Endometrium (tissue), 2 donors: ENCODE data around the gene ENO3.
"Not testable (repeated sequence)": the region's sequence is repeated elsewhere in the genome, so short reads cannot be mapped to it uniquely, and the experiment has no call there.

ENCODE experiments used
- FAIRE-seq: peaks from 2 replicates; lab custom pipeline; 2012; peaks lifted over from hg19 to GRCh38; lab: Jason Lieb, UNC
- donor health status: control.
- donor health status: control.

The ENO3 gene

DNA sequence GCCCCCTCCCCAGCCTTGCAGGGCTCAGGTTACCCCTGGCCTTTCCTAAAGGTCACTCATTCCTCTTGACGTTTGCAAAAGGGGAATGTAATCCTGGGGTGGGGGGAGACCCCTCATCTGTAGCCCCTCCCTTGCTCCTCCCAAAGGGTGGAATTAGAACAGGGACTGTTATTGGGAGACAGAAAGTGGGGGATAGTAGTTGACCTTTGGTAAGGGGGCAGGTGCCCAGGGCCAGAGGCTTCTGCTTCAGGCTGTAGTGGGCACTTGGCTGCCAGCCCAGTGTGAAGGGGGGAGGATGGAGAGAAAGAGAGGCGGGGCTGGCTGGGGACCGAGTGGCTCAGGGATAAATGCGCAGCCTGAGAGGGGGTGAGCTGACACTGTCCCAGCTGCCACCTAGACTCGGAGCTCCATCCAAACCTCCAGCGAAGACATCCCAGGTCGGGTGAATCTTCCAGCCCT, at the start of gene ENO3:
TSS of gene ENO3 (plus strand) at position 374 of the 459 bp plus-strand sequence. CDS start 711 bp downstream, outside the sequence.
- no peak for FAIRE-seq

DNA sequence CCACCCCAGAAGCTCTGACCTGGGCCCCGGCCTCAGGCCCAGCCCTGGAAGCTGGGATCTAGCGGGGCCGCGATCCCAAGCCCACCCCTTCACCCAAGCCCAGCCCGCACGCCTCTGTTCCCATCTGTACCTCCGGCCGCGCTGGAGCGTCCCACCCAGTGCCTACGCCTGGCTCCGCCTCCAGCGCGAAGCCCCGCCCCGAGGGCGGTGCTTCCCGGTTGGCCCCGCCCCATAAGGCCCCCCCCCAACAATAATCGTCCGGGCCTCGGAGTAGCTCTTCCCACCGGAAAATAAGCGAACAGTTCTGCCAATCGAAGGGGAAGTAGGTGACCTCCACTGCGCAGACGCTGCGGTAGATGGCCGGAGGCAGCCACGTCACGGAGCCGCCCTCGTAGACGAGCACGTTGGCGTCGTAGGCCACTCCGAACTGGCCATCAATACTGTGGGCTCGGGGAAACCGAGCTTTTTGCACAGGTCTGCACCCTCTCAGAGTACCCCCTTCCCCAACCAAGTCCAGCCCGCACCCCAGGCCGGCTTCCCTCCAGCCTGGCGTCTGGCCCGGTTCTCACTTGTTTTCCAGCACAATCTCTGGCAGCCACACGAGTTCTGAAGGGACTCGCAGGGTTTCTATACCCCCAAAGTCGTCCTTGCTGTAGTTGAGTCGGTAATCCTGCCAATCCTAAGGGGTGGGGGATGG, 49.1 kb upstream of the ENO3 start:
- no peak for FAIRE-seq

DNA sequence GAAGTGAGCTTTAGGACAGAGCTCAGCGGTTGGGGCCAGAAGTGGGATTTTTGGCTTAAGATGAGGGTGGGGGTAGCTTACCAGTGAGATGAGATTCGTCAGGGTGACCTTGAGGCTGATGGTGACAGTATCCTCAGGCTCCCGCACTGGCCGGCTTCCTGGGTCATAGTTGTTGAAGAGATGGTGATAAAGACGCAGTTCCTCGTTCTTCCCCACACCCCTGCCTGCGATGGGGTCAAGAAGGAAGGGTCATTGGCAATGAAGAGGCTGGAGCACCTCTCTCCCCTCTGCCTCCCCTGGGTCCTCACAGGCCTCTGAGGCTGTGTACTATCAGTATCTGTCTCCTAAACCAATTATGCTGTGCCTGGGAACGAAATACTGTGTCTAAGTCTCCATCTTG, 48.4 kb upstream of the ENO3 start:
- no peak for FAIRE-seq

DNA sequence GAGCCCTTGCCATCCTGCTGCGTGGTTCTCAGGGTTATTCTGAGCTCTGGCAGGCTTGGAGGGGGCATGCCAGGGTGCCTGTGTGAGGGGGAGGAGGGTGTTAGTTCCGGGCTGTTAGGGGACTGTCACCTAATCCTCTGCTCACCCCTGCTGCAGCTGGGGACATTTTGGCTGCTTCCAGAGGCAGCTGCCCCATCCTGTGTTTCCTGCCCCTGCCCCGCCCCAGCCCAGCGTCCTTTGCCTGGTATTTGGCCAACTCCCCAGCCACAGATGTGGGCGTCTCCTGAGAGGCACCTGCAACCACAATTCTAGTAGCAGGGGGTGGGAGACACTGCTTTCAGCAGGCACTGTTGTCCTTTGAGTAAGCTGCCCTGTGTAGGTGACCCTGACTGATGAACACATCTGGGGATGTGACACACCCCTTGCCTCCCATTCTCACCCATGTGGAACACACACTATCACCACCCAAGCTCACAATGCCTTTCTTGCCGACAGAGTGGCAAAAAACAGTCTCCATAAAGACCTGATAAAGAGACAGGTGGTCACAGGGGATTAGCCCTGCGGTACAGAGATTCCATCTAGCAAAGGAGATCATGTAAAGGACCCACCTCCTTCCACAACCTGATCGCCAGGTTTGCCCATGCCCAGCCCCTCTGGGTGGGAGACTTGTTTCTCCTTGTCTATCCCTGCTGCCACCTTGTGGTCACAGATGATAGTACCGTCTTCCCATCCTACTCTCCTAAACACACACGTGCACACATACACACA, 47.7 kb upstream of the ENO3 start, which contains the start of gene CHRNE:
TSS of gene CHRNE (minus strand) at position 48 of the 768 bp plus-strand sequence. CDS start at position 13, 35 bp downstream.
- FAIRE-seq: peak; percentile 48

DNA sequence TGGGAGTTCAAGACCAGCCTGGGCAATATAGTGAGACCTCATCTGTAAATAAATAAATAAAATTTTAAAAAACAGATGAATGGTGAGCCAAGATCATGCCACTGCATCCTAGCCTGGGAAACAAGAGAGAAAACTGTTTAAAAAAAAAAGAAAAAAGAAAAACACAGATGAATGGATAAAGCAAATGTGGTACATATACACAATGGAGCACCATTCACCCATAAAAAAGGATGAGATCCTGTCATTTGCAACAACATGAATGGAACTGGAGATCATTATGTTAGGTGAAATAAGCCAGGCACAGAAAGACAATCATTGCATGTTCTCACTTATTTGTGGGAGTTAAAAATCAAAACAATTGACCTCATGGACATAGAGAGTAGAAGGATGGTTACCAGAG, 44.3 kb upstream of the ENO3 start:
- FAIRE-seq: not testable (repeated sequence)

DNA sequence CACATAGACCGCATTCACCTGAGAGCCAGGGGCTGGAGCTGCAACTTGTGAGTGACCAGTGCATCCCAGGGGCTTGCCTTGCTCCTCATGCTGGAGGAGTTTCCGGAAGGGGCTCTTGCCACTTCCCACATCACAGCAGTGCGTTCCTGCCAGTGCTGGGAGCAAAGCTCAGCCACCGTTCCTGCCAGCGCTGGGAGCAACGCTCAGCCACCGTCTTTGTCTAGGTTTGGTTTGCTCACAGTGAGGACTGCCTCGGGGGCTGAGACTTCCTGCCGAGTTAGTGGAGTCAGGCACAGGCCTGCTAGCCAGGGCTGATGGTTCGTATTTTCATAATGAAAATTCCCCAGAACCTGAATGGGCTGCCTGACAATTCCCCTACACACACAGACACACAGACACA, 42.6 kb upstream of the ENO3 start:
- no peak for FAIRE-seq

DNA sequence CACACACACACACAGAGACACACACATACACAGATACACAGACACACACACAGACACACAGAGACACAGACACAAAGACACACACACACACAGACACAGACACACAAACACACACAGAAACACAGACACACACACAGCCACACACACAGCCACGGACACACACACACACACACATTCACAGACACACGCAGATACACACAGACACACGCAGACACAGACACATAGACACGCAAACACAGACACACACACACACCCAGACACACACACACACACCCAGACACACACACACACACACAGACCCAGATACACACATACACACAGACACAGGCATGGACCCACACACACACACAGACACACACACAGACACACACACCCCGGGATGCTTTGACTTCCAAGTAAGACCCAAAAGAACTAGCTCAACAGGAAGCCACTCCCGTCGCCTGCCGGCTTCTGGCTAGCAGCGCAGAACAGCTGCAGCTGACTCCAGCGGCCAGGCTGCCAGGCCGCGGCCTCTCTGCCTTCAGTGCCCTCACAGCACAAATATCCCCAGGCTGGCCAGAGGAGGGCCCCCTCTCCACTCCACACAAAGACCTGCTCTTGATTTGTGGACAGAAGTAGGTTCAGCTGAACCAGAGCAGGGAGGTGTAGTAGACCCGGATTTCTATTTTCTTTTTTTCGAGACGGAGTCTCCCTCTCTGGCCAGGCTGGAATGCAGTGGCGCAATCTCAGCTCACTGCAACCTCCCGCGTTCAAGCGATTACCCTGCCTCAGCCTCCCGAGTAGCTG, 42.0 kb upstream of the ENO3 start:
- FAIRE-seq: peak; percentile 59

- FAIRE-seq: no peak
Measured at GRCh38 chr17:4913994-4914393, 36.9 kb upstream of the ENO3 start.

DNA sequence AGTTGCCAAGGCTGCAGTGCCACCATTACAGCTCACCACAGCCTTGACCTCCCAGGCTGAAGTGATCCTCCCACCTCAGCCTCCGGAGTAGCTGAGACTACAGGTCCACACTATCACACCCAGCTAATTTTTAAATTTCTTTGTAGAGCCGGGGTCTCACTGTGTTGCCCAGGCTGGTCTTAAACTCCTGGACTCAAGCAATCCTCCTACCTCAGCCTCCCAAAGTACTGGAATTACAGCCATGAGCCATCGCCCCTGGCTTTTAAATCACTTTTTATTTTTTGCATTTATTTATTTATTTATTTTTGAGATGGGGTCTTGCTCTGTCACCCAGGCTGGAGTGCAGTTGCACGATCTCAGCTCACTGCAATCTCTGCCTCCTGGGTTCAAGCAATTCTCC, 36.4 kb upstream of the ENO3 start:
- not testable (repeated sequence) for FAIRE-seq

DNA sequence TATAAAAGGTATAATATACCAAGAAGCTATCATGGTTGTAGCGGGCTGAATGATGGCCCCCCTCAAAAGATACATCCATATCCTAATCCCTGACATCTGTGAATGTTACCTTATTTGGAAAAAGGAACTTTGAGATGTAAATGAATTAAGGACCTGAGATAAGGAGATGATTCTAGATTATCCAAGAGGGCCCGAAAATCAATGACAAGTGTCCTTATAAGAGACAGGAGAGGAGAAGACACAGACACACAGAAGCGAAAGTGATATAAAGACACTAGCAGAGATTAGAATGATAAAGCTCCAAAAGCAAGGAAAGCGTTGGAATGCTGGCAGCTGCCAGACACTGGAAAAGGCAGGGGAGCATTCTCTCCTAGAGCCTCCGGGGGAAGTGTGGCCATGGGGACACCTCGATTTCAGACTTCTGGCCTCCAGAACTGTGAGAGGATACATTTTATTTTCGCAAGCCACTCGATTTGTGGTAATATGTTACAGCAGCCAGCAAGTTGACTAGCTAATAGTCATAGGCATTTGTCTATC, 31.3 kb upstream of the ENO3 start:
- FAIRE-seq: no peak

GRCh38 chr17:4920351-4921048, 30.4 kb upstream of the ENO3 start:
- no peak for FAIRE-seq

DNA sequence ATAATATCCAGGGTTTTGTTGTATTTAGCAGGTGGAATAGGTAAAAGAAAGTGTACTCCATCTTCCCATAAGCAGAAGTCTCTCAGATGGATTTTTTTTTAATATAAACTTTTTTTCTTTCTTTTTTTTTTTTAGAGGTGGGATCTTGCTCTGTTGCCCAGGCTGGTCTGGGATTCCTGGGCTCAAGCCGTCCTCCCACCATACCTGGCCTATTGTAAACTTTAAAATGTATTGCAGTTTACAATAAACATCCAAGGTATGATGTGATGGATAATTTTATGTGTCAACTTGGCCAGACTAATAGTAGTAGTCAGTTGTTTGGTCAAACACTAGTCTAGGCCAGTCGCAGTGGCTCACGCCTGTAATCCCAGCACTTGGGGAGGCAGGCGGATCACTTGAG, 29.6 kb upstream of the ENO3 start:
- FAIRE-seq: no peak

DNA sequence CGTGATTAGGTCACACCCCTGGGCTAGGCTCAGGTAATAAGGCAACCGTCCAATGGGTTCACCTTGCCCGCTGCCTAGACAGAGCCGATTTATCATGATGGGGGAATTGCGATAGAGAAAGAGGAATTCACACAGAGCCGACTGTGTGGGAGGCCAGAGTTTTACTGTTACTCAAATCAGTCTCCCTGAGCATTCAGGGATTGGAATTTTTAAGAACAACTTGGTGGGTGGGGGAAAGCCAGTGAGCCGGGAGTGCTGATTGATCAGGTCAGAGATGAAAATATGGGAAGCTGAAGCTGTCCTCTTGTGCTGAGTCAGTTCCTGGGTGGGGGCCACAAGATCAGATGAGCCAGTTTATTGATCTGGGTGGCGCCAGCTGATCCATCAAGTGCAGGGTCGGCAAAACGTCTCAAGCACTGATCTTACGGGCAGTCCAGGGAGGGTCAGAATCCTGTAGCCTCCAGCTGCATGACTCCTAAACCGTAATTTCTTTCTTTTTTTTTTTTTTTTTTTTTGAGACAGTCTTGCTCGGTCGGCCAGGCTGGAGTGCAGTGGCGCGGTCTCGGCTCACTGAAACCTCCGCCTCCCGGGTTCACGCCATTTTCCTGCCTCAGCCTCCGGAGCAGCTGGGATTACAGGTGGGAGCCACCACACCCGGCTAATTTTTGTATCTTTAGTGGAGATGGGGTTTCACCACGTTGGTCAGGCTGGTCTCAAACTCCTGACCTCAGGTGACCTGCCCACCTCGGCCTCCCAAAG, 24.2 kb upstream of the ENO3 start:
- FAIRE-seq: not testable (repeated sequence)

GRCh38 chr17:4928881-4929280, 22.0 kb upstream of the ENO3 start:
- no peak for FAIRE-seq

- FAIRE-seq: no peak
Measured at GRCh38 chr17:4931963-4932362, 19.0 kb upstream of the ENO3 start, which contains the start of gene GP1BA. GP1BA (plus strand) TSS chr17:4932277; CDS start chr17:4932605, 328 bp downstream.

GRCh38 chr17:4932756-4933155, 18.2 kb upstream of the ENO3 start:
- no peak for FAIRE-seq

- no peak for FAIRE-seq
Measured at GRCh38 chr17:4933646-4934045, 17.3 kb upstream of the ENO3 start.

- FAIRE-seq: no peak
Measured at GRCh38 chr17:4934173-4934979, 16.5 kb upstream of the ENO3 start.

DNA sequence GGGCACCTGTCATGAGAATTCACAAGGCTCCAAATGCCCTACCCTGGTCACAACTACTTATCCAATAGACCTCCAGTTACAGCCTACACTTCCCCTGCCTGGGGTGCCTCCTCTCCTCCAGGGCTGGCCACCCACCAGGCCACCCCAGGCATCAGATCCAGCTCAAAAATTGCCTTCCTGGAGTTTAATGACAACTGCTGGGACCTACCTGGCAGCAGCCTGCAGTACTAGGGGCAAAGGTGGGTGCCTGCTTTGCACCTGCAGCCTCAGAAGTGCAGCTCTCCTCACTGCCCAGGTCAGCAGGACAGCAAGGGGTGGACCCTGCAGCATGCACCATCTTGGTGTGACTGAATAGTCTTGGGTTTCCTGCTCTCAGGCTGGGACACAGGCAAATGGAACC, 15.3 kb upstream of the ENO3 start:
- FAIRE-seq: no peak

- no peak for FAIRE-seq
Measured at GRCh38 chr17:4936436-4936835, 14.5 kb upstream of the ENO3 start.
